HG03354 (cell line): ENCODE data around the gene RPSA.
"Not testable (repeated sequence)": the region's sequence is repeated elsewhere in the genome, so short reads cannot be mapped to it uniquely, and the experiment has no call there.

Experiments
- ATAC-seq: cut with Tn5 transposase; IDR thresholded peaks from one replicate; pipeline ENCODE4 v1.9.1; 2021; ENCODE audit warnings: mild to moderate bottlenecking; ENCODE audit not compliant: unreplicated experiment, poor library complexity, severe bottlenecking

RPSA gene

DNA sequence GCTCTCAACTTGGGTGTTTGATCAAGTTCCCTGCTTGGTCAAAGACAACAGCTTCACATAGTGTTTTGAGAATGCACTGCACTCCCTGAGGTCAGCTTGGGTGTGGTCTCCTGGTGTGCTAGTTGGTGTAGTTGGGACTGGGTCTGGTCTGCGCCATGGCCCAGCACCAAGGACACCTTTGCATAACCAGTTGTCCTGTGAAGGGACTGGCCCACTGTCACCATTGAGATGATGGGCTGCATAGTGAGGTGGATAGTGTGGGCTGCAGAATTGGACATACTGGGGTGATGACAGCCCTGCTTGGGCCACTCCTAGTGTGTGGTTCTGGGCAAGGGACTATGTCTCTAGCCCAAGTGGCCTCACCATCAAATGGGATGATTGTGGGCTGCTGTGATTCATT lies 9.5 kb downstream of the RPSA start:
- no peak for ATAC-seq

DNA sequence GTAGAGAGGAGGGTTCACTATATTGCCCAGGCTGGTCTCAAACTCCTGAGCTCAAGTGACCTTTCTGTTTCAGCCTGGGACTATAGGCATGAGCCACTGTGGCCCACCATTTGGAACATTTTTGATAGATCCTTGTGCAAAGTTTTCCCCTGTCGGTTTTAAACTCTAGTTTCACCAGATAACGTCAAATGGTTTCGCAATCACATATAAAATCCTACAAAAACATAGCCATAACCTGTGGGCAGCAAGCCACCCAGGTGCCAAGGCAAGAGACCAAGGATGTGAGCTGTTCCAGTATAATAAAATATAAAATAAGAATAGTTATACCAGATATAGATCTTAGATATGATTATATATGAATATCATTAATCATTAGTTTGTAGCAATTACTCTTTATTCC lies 10.5 kb downstream of the RPSA start:
- not testable (repeated sequence) for ATAC-seq

DNA sequence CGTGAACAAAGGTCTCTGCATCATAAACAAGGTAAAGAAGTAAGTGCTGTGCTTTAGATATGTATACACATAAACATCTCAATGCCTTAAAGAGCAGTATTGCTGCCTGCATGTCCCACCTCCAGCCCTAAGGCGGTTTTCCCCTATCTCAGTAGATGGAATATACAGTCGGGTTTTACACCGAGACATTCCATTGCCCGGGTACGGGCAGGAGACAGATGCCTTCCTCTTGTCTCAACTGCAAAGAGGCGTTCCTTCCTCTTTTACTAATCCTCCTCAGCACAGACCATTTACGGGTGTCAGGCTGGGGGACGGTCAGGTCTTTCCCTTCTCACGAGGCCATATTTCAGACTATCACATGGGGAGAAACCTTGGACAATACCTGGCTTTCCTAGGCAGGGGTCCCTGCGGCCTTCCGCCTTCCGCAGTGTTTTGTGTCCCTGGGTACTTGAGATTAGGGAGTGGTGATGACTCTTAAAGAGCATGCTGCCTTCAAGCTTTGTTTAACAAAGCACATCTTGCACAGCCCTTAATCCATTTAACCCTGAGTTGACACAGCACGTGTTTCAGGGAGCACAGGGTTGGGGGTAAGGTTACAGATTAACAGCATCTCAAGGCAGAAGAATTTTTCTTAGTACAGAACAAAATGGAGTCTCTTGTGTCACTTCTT lies 12.2 kb downstream of the RPSA start:
- not testable (repeated sequence) for ATAC-seq

DNA sequence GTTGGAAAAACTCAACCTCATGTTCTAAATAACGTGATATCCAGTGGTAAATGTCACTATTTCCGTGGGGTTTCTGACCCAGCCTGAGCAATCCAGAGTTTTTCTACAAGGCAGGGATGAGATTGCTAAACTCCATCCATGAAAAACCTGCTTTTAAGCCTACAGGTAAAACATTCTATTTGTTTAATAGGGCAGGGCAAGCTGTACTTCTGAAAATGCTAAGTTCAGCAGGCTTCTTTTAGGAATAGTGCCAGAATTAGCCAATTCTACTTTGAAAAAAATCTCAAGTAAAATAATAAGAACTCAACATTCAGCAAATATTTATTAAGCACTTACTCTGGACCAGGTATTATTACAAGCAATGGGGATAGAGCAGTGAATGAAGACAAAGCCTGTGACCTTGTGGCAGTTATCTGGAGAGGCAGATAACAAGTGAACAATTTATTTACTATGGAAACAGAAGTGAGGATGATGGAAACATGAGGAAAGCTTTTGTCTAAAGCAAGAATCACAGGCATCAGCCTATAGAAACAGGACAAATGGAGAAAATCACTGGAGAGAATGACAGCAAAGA lies 13.3 kb downstream of the RPSA start:
- no peak for ATAC-seq

DNA sequence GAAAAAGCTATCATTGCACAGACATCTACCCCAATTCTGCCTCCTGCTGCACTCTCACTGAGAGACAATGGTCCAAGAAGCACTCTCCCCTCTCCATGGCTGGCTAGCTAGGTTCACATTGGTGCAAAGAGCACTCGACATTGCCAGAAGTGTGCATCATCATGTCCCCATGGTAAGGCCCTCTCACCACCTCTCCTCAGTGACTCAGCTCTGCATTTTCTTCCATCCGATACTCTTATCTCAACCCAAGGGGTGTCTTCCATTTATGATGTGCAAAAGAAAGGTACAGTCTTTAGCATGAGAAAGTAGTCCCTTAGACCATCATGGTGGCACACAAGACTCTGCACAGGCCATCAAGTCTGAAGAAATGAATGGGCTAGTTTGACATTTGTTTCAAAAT lies 14.0 kb downstream of the RPSA start:
- ATAC-seq, result no peak

DNA sequence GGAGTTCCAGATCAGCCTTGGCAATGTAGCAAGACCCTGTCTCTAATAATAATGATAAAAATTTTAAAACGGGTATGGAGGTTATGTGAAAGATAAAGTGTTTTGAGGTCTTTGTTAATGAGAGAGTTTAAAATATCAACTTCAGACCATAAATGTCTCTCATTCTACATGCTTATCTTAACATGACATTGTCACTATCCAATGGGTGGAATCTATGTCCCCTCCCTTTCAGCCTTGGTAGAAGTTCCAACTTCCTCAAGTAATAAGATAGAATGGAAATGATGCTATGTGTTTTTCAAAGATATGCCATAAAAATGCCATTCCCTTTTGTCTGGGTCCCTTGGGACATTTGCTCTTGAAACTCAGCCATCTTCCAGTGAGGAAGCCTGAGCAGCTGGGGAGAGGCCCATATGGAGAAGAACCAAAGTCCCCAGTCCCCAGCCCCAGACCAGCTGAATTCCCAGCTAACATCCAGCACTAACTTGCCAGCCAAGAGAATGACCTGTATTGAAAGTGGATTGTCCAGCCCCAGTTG lies 17.0 kb downstream of the RPSA start:
- ATAC-seq, result no peak

DNA sequence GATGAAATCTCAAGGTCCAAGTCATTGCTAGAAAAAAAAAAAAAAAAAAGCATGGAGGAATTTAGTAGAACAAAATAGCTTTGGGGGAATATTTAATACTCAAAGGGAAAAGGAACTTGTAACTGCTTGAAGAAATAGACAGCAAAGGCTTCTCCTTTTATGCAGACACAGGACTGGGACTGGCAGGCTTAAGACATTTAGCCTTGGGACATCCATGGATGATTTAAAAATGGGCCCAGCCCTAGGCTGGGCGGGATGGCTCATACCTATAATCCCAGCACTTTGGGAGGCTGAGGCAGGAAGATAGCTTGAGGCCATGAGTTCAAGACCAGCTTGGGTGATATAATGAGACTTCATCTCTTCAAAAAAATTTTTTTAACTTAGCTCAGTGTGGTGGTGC lies 19.8 kb downstream of the RPSA start:
- no peak for ATAC-seq

DNA sequence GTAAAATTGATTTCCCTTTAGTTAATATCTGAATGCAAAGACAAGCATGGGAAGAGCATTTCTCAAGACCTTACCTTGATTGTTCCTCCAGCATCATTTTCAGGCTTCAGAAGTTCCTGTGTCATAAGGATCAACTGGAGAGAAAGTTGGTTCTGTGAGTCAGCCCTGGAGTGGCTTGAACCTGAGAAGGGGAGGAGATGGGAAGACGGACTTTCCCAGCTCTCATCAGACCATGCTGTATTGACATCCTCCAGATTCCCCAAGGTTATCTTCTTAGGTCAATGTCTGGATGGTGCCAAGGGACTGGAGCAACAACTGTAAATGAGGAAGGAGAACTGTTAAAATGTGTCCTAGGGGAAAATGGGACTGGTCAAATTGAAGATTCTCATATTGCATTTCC lies 21.0 kb downstream of the RPSA start:
- no peak for ATAC-seq

DNA sequence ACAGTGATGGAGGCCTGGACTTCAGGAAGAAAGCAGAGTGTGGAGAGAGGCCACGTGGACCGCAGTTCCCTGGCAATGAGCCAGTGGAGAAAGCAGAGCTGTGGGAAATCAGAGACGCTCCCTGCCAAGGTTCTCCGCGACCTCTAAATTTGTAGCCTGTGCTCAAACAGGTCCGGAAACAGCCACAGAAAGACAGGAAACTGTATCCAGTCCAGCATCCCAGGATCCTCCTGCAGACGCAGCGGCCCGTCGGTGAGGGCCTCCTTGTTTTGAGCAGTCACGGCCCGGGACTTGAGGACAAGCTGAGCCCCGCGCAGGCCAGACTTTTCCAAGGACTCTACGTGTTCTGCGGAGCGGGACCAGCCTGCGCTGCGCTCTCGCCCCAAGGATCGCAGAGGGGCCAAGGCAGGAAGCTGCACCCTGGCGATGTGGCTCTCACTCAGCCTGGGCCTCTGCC lies 22.3 kb downstream of the RPSA start:
- ATAC-seq, result no peak

DNA sequence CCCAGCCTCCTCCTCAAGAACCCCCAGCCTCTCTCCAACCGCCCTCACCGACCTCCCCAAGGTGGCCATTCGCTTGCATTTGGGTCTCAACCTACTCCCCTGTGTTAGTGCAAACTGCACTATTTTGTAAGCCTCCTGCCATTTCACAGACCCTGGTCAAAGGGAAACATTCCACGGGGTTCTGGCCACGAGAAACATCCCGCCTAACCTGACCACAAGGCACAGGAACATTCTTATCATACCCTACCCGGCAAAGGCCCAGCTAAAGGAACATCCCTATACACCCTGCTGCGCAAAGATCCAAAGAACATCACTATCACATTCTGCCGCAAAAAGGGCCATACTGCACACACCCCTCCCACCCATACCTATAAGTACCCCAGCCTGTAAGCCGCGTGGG lies 22.9 kb downstream of the RPSA start:
- no peak for ATAC-seq

DNA sequence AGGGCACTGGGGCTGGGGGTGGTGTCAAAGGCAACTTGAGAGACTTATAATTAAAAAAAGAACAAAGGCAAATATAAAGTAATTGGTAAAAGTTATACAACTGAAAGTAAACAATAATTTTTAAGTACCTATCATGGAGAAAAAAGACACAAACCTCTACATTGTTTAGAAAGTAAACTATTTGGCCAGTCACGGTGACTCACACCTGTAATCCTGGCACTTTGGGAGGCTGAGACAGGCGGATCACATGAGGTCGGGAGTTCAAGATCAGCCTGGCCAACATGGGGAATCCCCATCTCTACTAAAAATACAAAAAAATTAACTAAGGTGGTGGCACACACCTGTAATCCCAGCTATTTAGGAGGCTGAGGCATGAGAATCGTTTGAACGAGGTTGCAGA lies 25.8 kb downstream of the RPSA start:
- ATAC-seq, result no peak

DNA sequence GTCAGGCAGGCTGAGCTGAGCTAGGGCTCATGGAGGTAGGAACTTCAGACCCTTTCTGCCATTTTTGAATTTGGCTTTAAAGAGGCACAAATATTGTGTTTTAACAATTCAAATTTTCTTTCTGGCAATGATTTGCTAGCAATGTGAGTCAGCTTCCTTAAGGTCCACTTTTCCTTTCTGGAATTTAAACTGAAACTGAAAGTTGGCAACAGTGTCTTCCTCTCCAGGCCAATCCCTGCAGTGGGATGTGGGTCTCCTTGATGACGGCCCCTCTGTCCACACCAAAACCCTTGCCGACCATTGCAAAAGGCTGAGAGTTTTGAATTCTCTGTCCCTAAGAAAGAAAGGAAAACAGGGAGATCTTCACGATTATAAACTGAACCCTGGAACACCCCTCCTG lies 27.1 kb downstream of the RPSA start:
- ATAC-seq, result no peak

DNA sequence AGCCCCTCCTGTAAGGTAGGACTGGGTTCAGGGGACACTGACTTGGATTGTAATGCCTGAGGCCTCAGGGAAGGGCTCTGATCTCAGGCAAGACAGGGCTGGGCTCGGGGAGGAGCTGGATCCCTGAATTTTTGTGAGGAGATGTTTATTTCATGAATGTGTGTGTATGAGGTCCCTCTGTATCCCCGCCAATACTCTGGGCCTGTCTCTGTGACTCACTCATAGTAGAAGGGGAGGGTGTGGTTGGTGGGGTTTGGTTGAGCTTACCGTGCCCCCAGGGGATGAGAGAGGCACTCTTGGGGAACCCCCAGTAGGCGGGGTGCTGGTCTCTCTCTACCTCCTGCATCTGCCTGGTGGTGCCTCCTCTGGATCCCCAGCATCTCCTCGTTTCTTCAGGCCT lies 28.1 kb downstream of the RPSA start:
- ATAC-seq, result peak; percentile 82

DNA sequence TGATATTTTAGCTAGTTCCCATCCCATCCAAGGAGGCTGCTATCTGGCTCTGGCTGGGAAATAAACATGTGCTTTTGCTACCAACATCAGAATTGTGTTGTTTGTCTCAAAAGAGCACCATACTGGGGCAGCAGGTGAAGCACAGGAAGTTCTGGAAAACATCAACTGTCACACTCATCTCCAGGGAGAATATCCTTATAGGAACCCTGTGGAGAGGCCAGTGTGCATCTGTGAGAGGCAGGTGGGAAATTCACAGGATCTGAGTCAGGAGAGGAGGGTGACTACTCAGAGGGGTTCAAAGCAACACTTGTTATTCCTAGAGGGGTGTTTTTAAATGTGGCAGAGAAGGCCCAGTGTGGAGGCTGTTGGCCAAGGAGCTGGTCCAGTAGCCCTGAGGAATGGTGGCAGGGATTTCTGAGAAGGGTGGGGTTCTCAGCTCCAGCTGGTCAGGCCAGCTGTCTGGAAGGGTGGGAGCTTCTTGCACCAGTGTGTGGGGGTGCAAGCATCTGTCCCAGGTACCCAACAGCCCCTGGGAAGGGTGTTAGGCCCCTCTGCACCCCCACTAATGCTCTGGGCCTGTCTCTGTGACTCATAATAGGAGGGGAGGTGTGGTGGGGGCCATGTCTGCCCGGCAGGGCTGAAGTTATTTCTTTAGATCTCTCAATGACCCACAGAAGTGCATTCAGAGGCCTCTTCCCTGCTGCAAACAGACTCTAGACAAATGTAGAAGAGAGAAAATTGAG lies 28.7 kb downstream of the RPSA start:
- no peak for ATAC-seq

DNA sequence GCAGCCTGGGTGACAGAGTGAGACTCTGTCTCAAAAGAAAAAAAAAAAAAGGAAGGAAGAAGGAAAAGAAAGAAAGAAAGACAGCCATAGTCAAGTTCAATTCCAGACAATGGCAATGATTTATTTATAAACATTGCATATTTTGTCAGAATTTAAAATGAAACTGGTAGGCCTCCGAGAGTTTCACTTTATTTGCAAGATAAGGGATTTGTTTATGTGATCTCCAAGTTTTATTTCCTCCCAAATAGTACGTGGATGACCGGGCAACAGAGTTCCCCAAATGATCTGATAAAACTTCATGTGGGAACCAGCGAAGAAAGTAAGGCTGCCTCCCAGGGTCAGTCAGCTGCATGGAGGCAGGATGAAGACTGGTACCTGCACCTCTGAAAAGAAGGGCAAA lies 32.4 kb downstream of the RPSA start:
- ATAC-seq, result no peak

DNA sequence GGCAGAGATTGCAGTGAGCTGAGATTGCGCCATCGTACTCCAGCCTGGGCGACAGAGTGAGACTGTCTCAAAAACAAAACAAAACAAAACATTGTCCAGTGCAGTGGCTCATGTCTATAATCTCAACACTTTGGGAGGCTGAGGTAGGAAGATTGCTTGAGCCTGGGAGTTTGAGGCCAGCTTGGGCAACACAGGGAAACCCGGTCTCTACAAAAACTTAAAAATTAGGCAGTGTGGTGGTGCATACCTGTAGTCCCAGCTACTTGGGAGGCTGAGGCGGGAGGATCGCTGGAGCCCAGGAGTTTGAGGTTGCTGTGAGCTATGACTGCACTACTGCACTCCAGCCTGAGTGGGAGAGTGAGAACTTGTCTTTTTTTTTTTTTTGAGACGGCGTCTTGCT lies 33.8 kb downstream of the RPSA start:
- ATAC-seq, result no peak

DNA sequence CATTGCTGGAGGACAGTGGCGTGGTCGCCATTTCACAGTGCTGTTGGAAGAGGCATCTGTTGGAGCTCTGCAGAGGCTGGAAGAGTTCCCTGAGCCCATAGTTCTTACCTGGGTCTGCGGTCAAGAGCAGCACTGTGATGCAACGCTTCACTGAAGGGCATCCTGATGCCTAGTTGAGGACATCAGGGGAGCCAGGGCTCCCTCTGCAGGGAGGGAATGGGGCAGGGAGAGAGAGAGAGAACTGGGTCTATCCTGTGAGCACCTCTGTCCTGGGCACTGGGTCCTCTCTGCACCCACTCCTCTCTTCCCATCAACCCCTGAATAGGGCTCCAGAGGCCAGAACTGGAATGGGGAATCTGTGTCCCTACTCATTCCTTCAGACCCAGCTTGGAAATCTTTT lies 37.0 kb downstream of the RPSA start:
- no peak for ATAC-seq

DNA sequence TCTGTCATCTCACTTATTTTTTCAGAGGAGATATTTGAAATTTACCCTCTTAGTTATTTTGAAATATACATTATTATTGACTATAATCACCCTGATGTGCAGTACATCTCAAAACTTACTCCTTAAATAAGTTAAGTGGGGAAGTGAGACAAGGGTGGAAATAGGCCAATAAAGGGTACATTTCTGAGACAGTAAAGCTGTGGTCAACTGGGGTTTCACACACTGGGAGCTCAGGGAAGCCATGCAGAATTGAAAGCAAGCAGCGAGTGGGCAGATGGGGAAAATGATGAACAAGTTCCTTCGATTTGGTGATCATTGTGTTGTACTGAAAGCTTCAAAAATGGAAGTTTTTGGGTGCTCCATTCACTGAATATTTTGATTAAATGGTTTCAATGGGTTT lies 39.4 kb downstream of the RPSA start:
- ATAC-seq, result no peak

DNA sequence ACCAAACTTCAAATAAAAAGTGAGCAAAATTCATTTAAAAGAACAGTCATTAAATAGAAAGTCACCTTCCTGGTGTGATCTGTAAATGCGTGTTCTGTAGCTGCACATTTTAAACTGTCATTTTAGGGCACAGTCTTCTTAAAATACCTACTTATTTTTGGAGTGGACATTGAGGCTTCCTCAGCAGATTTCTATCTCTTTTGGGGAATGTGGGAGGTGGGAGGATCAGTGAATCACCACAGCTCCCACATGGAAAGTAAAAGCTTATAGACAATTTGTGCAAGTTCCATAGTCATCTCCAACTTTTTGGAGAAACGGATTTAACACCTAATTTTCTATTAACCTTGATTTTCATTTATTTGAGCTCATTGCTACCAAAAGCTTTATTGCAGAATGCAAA lies 39.9 kb downstream of the RPSA start:
- ATAC-seq, result no peak

DNA sequence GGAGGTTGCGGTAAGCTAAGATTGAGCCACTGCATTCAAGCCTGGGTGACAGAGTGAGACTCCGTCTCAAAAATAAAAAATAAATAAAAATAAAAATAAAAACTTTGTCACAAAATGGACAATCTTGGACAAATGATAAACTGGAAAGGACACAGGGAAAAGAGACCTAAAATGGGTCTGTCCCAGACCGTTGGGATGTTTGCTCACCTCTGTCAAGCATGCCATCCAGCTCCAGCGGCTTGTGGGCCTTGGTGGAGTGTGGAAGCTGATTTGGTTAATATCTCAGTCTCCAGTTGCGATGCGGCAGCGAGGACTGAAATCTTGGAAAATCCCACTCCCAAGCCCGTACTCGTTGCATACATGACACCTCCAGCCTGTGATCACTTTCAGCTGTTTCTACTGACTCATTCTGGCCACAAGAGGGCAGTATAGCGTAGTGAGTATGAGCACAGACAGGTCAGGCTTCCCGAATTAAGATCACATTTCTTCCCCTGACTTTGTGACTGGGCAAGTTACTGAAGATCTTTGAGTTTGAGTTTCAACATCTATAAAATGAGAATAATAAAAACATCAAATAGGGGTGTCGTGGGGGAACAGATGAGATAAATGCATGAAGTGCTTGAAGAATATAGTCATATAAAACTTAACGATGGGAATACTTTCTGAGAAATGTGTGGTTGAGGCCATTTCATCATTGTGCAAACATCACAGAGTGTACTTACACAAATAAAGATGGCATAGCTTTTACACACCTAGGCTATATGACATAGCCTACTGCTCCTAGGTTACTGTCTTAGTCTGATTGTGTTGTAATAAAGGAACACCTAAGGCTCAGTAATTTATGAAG lies 41.3 kb downstream of the RPSA start:
- ATAC-seq, result peak; percentile 91
